HCT116 (cell line): ENCODE measurements around the gene TDRD15. TPM values are rescaled to one million over a fixed set of nuclear protein-coding genes. Genes with fewer than 3 reads are reported as not detected.
A peak's percentile ranks its signal among the peaks of the same experiment; 100 is the strongest.

ENCODE experiments used
- ATAC-seq: fragments of 200-7000 bp; cut with Tn5 transposase; 2 replicates; pipeline ENCODE4 v1.9.1; 2020; ENCODE audit warnings: mild to moderate bottlenecking, moderate library complexity
- BruUV-seq: library from RNA; stranded (reverse); fragments of 400-500 nt; replicated peaks from 2 replicates; lab custom pipeline; 2021; lab: Mats Ljungman, UMichigan
- CTCF ChIA-PET: fragments of 300-600 bp; sonication (Branson Sonifier 250); formaldehyde crosslinking; loops from one replicate; lab custom pipeline; 2021; ENCODE audit warnings: antibody characterized with exemption; lab: Charles Lee
- POLR2A ChIA-PET: fragments of 300-600, 350-600 bp; sonication (Branson Sonifier 250); formaldehyde crosslinking; loops from one replicate; lab custom pipeline; 2021; ENCODE audit warnings: antibody characterized with exemption; lab: Charles Lee
- RAD21 ChIA-PET, 2 experiments: fragments of 300-600 bp; sonication (Branson Sonifier 250); formaldehyde crosslinking; loops; one replicate each; lab custom pipeline; 2023; ENCODE audit warnings: low total read pairs in 2 of 2; ENCODE audit not compliant: uncharacterized antibody in 2 of 2, unreplicated experiment in 2 of 2, low non-redundant PET in 1 of 2; lab: Charles Lee
- DNase-seq: peaks from one replicate; pipeline ENCODE4 v3.0.0-alpha.2; 2010; ENCODE audit warnings: low read depth, low spot score
- H2AFZ ChIP-seq: fragments of 200-600 bp; shearing (Covaris generic), sonication (generic); 2 replicates; pipeline ENCODE4 v1.6.1; 2017; ENCODE audit warnings: low read depth, mixed run types, mixed read lengths, antibody characterized with exemption, low read length; ENCODE audit not compliant: poor library complexity, severe bottlenecking
- H3K27ac ChIP-seq: 2 replicates; pipeline ENCODE4 v1.5.1; 2012; ENCODE audit warnings: low read depth, low read length
- H3K27me3 ChIP-seq: fragments of 200-600 bp; sonication (generic); 2 replicates; pipeline ENCODE4 v1.6.1; 2016; ENCODE audit warnings: mixed run types, low read length, mixed read lengths; ENCODE audit not compliant: insufficient read depth
- H3K36me3 ChIP-seq, 2 experiments: fragments of 200-500 bp in 1 of 2; fragments of 200-600 bp in 1 of 2; sonication (Bioruptor generic) in 1 of 2; sonication (generic) in 1 of 2; 2 replicates each; pipeline versions ENCODE4 v1.5.1 to v1.6.1; 2014 to 2016; ENCODE audit warnings: low read length in 2 of 2, inconsistent platforms in 1 of 2, mixed read lengths in 1 of 2, mixed run types in 1 of 2; ENCODE audit not compliant: insufficient read depth in 2 of 2, control insufficient read depth in 1 of 2
- H3K4me1 ChIP-seq, 2 experiments: fragments of 200-600 bp in 1 of 2; sonication (generic) in 1 of 2; 2 replicates each; pipeline versions ENCODE4 v1.5.1 to v1.6.1; 2012 to 2017; ENCODE audit warnings: low read length in 2 of 2, inconsistent platforms in 1 of 2, mild to moderate bottlenecking in 1 of 2, mixed read lengths in 1 of 2, mixed run types in 1 of 2, moderate library complexity in 1 of 2; ENCODE audit not compliant: insufficient read depth in 2 of 2, control insufficient read depth in 1 of 2
- H3K4me2 ChIP-seq: fragments of 200-600 bp; sonication (generic); 2 replicates; pipeline ENCODE4 v1.6.1; 2017; ENCODE audit warnings: mixed run types, low read length, mixed read lengths
- H3K4me3 ChIP-seq, 2 experiments: fragments of 200-600 bp in 1 of 2; sonication (generic) in 1 of 2; replicated peaks in 1 of 2; 2 replicates each; pipeline ENCODE4 v1.5.1; 2011 to 2016; ENCODE audit warnings: low read length in 2 of 2, control low read depth in 1 of 2, low read depth in 1 of 2, mild to moderate bottlenecking in 1 of 2, mixed read lengths in 1 of 2, mixed run types in 1 of 2
- H3K79me2 ChIP-seq: fragments of 200-600 bp; sonication (generic); 2 replicates; pipeline ENCODE4 v1.6.1; 2017; ENCODE audit warnings: mild to moderate bottlenecking, mixed run types, low read length, moderate library complexity, mixed read lengths; ENCODE audit not compliant: insufficient read depth
- H3K9ac ChIP-seq: fragments of 200-600 bp; sonication (generic); 2 replicates; pipeline ENCODE4 v1.6.1; 2016; ENCODE audit warnings: low read length, mixed read lengths
- H3K9me2 ChIP-seq: fragments of 200-600 bp; sonication (generic), shearing (Covaris generic); 2 replicates; pipeline ENCODE4 v1.6.1; 2017; ENCODE audit warnings: mixed run types, mild to moderate bottlenecking, moderate library complexity; ENCODE audit not compliant: insufficient read depth
- H3K9me3 ChIP-seq, 2 experiments: fragments of 200-500 bp in 1 of 2; fragments of 200-600 bp in 1 of 2; sonication (Bioruptor generic) in 1 of 2; sonication (generic) in 1 of 2; 2 replicates each; pipeline ENCODE4 v1.6.1; 2014 to 2017; ENCODE audit warnings: low read length in 2 of 2, mixed read lengths in 2 of 2, inconsistent platforms in 1 of 2, low read depth in 1 of 2, mild to moderate bottlenecking in 1 of 2, mixed run types in 1 of 2, moderate library complexity in 1 of 2; ENCODE audit not compliant: control insufficient read depth in 1 of 2, insufficient read depth in 1 of 2
- H4K20me1 ChIP-seq: fragments of 200-600 bp; sonication (generic), shearing (Covaris generic); 2 replicates; pipeline ENCODE4 v1.6.1; 2017; ENCODE audit warnings: mixed run types, mild to moderate bottlenecking, moderate library complexity; ENCODE audit not compliant: insufficient read depth
- ATF3 ChIP-seq: IDR thresholded peaks from 2 replicates; pipeline ENCODE4 v1.6.1; 2012
- CTCF ChIP-seq, 3 experiments: fragments of 200-600 bp in 1 of 3; sonication (generic) in 1 of 3; IDR thresholded peaks in 2 of 3; conservative IDR thresholded peaks in 1 of 3; 2 replicates each; pipeline ENCODE4 v1.5.1; 2012 to 2017; ENCODE audit warnings: low read depth in 2 of 3, low read length in 2 of 3, antibody characterized with exemption in 1 of 3, borderline replicate concordance in 1 of 3, control low read depth in 1 of 3, mild to moderate bottlenecking in 1 of 3, mixed read lengths in 1 of 3, mixed run types in 1 of 3, moderate library complexity in 1 of 3; ENCODE audit not compliant: insufficient read depth in 1 of 3
- EGR1 ChIP-seq: IDR thresholded peaks from 2 replicates; pipeline ENCODE4 v1.6.1; 2012; ENCODE audit warnings: low read depth
- ELF1 ChIP-seq: IDR thresholded peaks from 2 replicates; pipeline ENCODE4 v1.6.1; 2012; ENCODE audit warnings: low read depth, borderline replicate concordance
- EZH2 ChIP-seq: fragments of 200-600 bp; sonication (generic); IDR thresholded peaks from 2 replicates; pipeline ENCODE4 v1.6.1; 2017; ENCODE audit warnings: antibody characterized with exemption, mixed run types
- EZH2phosphoT487 ChIP-seq: fragments of 200-600 bp; IDR thresholded peaks from 2 replicates; pipeline ENCODE4 v1.6.1; 2018; ENCODE audit warnings: antibody characterized with exemption, borderline replicate concordance
- FOSL1 ChIP-seq: IDR thresholded peaks from 2 replicates; pipeline ENCODE4 v1.6.1; 2012; ENCODE audit warnings: low read depth
- JUND ChIP-seq: IDR thresholded peaks from 2 replicates; pipeline ENCODE4 v1.6.1; 2012
- POLR2A ChIP-seq: IDR thresholded peaks from 2 replicates; pipeline ENCODE4 v1.7.0; 2011; ENCODE audit warnings: borderline replicate concordance; ENCODE audit not compliant: insufficient read depth, insufficient read length; ENCODE audit errors: extremely low read depth
- RAD21 ChIP-seq: IDR thresholded peaks from 2 replicates; pipeline ENCODE4 v1.6.1; 2012; ENCODE audit warnings: low read depth, mild to moderate bottlenecking
- REST ChIP-seq: IDR thresholded peaks from 2 replicates; pipeline ENCODE4 v1.6.1; 2012; ENCODE audit warnings: low read depth
- SP1 ChIP-seq: IDR thresholded peaks from 2 replicates; pipeline ENCODE4 v1.6.1; 2012; ENCODE audit warnings: low read depth
- SRF ChIP-seq: IDR thresholded peaks from 2 replicates; pipeline ENCODE4 v1.6.1; 2012; ENCODE audit warnings: low read depth
- YY1 ChIP-seq: IDR thresholded peaks from 2 replicates; pipeline ENCODE4 v1.6.1; 2011; ENCODE audit warnings: low read length, low read depth, moderate library complexity, mild to moderate bottlenecking; ENCODE audit not compliant: insufficient replicate concordance; ENCODE audit errors: extremely low read depth
- ZBTB33 ChIP-seq: IDR thresholded peaks from 2 replicates; pipeline ENCODE4 v1.6.1; 2011; ENCODE audit warnings: mild to moderate bottlenecking, low read length, moderate library complexity; ENCODE audit not compliant: insufficient replicate concordance; ENCODE audit errors: extremely low read depth
- ZFX ChIP-seq: fragments of 450-650 bp; IDR thresholded peaks from 2 replicates; pipeline ENCODE4 v1.6.1; 2017
- ZNF274 ChIP-seq: fragments of 200-500 bp; sonication (Bioruptor generic); IDR thresholded peaks from 2 replicates; pipeline ENCODE4 v1.6.1; 2014; ENCODE audit warnings: mild to moderate bottlenecking, low read depth, low read length, inconsistent platforms
- intact Hi-C: fragments of 100-400 bp; cut with micrococcal nuclease; formaldehyde crosslinking; loops from 2 replicates; pipeline ENCODE4 v1.10.0; 2022
- total RNA-seq: library from RNA; stranded (reverse); gene quantifications from one replicate; pipeline ENCODE4 v1.2.1, GENCODE V29; 2021; ENCODE audit not compliant: unreplicated experiment

Gene TDRD15
- total RNA-seq, 1 experiment from 2014 or later = not detected

GRCh38 chr2:21117688-21118087 lies 6.1 kb upstream of the TDRD15 start (continued):
- TF ChIP-seq ELF1 = no peak
- no peak for TF ChIP-seq RAD21
- no peak for TF ChIP-seq JUND
- no peak for TF ChIP-seq SP1
- TF ChIP-seq EZH2 = no peak
- TF ChIP-seq YY1 = no peak
- no peak for TF ChIP-seq FOSL1
- TF ChIP-seq SRF = no peak
- no peak for TF ChIP-seq ZNF274

GRCh38 chr2:21118302-21118920 lies 5.4 kb upstream of the TDRD15 start:
- ATAC-seq = peak; percentile 75
- CTCF ChIA-PET = interaction anchor here (1.1 to 3.5 kb wide), 3 partner anchors 14 to 457 kb away, joined by 3 to 17 read pairs (median 4); no protein-coding TSS in a partner anchor
- no peaks in the 10 kb centered on the region for H3K9me3 ChIP-seq
- no peaks in the 10 kb centered on the region for H3K79me2 ChIP-seq
- no peaks in the 10 kb centered on the region for H3K4me1 ChIP-seq
- H3K4me3 ChIP-seq = no peak overlapping the region
- intact Hi-C loops = loop anchor here (1.0 kb wide), 2 partner anchors 75 to 457 kb away; no protein-coding TSS in a partner anchor
- no peak overlapping the region for H3K27ac ChIP-seq
- no peaks in the 10 kb centered on the region for H4K20me1 ChIP-seq
- H3K9ac ChIP-seq = no peak overlapping the region
- POLR2A ChIA-PET = no interaction called here
- no peaks in the 10 kb centered on the region for H3K9me2 ChIP-seq
- no peaks in the 10 kb centered on the region for H3K36me3 ChIP-seq
- peak; percentile 26 for DNase-seq
- H3K27me3 ChIP-seq = peaks cover 11% of the 10 kb centered on the region
- RAD21 ChIA-PET = no interaction called here
- TF ChIP-seq EZH2phosphoT487 (no peak), ZFX (no peak), ATF3 (0 out of 2 replicates have a peak, but pooled peaks have one; percentile 9), REST (no peak), RAD21 (peak; percentile 64), CTCF (IDR thresholded peaks at IDR 0.05 in 2 of 3, conservative IDR thresholded peaks at IDR 0.05 in 1 of 3; ENCODE audit: borderline replicate concordance in 1 of 3, insufficient read depth in 1 of 3, low read depth in 2 of 3, low read length in 2 of 3) (peak; percentile 30 to 70 (median 50); a peak in 5 of 6 replicates), POLR2A (no peak), ZBTB33 (no peak), ELF1 (no peak), EGR1 (no peak), SP1 (no peak)
- no peak overlapping the region for H3K4me2 ChIP-seq
- H2AFZ ChIP-seq = no peak overlapping the region
- no TSS peak for BruUV-seq
